GM18867 (cell line): ENCODE data around the gene SLK.

ENCODE experiments used
- ATAC-seq: cut with Tn5 transposase; IDR thresholded peaks from one replicate; pipeline ENCODE4 v1.9.1; 2021; ENCODE audit warnings: mild to moderate bottlenecking, moderate library complexity; ENCODE audit not compliant: unreplicated experiment

SLK gene

GRCh38 chr10:103986360-103986759, 19.4 kb downstream of the SLK start:
- no peak for ATAC-seq

DNA sequence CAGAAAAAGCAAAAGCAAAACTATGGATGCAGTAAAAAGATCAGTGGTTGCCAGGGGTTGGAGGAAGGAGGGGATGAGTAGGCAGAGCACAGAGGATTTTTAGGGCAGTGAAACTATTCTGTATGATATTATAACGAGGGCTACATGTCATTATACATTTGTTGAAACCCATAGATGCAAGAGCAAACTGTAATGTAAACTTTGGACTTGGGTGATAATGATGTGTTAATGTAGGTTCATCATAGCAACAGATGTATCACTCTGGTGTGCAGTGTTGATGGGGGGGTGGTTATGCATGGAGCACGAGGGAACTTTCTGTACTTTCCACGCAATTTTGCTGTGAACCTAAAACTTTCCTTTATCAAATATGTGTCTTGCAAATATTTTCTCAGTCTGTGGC, 23.2 kb downstream of the SLK start:
- ATAC-seq = no peak

- no peak for ATAC-seq
These were observed 23.6 kb downstream of the SLK start for GRCh38 chr10:103990531-103990930.

DNA sequence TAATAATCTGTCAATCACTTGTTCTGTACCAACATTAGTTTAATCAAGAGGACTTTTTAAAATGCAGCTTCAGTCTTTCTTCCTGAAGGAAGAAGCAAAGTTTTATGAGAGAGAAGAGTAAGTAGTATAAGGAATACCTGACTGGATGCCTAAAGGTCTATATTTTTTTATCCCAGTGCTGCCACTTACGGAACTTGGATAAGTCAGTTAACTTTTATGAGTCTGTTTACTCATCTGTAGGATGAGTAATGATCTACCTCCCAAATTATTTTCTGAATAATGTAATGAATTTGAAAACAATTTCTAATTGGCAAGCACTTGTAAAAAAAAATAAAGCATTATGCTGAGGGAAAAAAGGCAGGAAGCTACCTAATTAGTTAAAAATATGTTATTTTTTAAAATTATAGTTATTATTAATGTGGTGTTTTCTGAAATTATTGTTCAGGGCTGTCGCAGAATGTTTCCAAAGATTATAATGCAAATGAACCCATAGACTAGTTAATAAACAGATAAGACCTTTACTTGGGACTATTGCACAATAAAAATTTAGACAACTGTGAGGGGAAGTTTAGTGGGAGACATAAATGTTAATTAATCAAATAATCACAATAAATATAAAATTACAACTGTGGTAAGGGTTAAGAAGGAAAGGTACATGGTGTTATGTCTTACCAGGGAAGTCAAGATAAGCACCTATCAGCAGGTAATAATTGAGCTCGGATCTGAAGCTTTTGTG, 24.6 kb downstream of the SLK start:
- ATAC-seq = no peak

GRCh38 chr10:103995134-103995533, 28.2 kb downstream of the SLK start:
- no peak for ATAC-seq

DNA sequence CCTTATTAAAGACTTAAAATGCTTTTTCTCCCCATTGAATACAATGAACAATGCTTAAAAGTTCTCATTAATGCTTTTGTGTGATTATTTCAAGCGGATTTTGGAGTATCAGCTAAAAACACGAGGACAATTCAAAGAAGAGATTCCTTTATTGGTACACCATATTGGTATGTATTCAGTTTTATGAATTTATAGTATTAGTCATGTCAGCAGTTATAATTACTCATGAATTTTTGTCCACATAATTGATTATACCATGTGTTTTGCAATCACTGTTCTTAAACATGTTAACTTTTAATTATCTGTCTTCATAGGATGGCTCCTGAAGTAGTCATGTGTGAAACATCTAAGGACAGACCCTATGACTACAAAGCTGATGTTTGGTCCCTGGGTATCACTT, 31.9 kb downstream of the SLK start:
- no peak for ATAC-seq

DNA sequence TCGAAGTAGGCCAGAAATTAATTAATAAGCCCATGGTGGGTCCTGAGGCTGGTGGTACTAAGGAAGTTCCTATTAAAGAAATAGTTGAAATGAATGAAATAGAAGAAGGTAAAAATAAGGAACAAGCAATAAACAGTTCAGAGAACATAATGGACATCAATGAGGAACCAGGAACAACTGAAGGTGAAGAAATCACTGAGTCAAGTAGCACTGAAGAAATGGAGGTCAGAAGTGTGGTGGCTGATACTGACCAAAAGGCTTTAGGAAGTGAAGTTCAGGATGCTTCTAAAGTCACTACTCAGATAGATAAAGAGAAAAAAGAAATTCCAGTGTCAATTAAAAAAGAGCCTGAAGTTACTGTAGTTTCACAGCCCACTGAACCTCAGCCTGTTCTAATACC, 36.0 kb downstream of the SLK start:
- no peak for ATAC-seq

DNA sequence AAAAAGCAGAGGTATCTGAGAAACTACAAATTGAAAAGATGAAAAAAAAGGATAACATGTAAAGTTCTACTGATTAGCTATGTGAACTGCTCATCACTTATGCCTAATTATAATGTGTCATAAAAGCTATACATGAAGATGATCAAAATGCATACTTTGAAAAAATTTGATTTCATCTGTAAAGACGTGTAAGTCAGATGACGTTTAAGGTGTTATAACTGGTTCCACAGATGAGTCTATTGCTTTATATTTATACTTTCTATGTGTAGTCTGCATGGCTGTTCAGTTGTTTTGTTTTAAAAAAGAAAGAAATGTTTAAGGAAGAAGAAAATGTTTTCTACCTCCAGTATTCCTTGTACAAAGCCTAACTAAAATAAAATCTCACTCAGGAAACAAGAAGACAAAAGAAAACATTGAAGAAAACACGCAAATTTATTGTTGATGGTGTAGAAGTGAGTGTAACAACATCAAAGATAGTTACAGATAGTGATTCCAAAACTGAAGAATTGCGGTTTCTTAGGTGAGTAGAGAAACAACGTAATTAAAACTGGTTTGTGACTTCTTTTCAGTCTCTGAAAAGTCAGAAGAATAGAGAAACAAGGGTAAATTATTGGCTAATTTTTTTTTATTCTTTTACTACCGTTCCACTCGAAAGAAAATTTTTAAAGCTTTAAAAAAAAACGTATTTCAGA, 38.4 kb downstream of the SLK start:
- ATAC-seq = no peak

- ATAC-seq = no peak
These were observed 45.0 kb downstream of the SLK start for GRCh38 chr10:104011904-104012303.

GRCh38 chr10:104013489-104013888, 46.5 kb downstream of the SLK start:
- ATAC-seq = no peak

DNA sequence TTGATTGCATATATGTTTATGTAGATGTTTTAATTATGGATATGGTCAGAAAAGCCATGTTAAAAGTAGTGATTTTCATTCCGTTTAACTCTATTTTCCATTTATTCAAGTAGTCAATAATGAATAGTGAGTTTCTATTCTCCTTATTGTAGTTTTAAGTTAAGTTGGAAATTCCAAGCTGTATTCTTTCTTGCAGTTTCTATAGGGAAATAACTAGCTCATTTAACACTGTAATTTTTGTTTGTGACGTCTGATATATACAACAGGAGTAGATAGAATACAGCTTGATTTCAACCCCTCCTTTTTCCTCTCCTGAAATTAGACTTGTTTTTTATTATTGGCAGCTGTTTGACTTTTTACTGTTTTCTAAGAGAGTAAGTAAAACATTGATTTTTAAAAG, 47.2 kb downstream of the SLK start:
- no peak for ATAC-seq

DNA sequence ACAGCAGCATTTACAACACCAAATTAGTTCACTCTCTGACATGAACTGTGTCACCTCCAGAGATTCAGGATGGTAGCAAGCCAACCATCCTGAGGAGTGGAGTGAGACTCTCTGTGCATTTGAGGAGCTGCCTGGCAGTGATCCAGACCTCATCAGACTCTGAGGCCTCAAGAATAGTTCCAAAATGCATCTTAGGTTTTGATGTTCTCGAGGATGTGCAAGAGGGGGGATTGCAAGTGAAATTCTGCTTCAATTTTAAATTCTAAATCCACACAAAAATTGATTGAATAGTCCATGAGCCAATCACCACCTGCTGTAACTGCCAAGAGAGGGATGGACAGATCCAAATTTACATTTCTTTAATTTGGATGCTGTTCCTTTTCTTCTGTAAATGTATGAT, 49.7 kb downstream of the SLK start:
- ATAC-seq = no peak

DNA sequence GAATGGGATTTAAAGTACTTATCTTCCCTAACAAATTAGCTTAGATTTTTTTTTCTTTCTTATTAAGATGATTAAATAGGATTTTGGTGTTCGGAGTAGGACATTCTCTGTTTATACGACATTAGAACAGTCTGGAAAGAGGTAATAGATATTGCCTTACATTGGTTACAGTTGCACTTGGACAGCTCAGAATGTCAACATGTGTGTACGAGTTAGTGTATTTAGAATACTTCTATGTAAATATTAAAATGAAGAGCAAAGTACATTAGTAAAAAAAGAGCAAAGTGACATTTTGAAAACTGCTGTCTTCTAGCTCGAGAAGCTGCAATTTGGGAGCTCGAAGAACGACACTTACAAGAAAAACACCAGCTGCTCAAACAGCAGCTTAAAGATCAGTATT, 51.5 kb downstream of the SLK start:
- ATAC-seq = no peak

- no peak for ATAC-seq
These were observed 53.1 kb downstream of the SLK start for GRCh38 chr10:104020020-104020419.

GRCh38 chr10:104021246-104021645, 54.3 kb downstream of the SLK start:
- ATAC-seq = no peak

- ATAC-seq = no peak
These were observed 55.1 kb downstream of the SLK start for GRCh38 chr10:104022026-104022425.

DNA sequence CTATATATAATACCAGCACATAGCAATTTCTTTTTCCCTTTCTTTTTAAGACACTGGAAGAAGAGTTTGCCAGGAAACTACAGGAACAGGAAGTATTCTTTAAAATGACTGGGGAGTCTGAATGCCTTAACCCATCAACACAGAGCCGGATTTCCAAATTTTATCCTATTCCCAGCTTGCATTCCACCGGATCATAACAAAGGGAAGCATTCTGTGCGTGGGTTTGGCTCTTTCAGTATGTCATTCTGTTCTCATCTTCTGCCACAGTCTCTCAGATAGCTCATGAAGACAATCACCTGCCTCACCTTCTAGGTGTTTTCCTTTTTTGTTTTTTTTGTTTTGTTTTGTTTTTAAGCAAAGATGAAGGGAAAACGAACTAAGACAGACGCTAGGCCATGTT, 58.6 kb downstream of the SLK start:
- ATAC-seq = no peak

DNA sequence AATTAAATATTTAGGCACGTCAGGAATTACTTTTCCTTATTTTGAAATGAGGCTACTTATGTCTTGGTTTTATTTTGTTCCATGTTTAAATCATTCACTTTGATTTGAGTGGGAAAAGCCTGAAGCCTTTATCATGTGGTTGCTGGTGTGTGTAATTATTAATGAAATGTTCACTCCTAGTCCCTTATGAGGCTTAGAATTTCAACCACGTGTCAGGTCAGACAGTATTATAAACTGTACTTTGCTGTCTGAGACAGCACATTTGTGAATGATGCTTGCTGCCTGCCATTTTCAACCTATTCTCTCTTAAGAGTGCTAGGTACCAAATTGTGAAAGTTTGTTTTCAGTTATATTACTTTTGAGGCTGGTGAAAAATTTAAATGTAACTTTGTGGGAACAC, 59.8 kb downstream of the SLK start:
- ATAC-seq = no peak

DNA sequence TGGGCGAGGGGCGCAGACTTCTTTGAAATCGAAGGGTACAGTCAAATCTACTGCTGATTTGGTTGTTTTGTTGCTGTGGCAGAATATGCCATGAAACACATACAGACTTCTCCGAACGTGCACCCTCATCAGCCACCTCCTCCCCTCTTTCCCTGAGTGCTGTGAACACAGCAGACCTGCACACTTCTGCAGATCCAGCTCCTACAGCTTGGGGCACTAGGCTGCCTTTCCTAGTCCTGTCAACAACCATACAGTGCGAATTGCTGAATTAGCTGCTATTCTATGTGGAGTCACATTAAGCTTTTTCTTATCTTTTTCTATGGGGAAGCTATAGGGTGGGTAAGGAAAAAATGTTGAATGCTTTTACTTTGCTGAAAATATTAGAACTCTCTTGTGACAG, 61.2 kb downstream of the SLK start:
- ATAC-seq = no peak

DNA sequence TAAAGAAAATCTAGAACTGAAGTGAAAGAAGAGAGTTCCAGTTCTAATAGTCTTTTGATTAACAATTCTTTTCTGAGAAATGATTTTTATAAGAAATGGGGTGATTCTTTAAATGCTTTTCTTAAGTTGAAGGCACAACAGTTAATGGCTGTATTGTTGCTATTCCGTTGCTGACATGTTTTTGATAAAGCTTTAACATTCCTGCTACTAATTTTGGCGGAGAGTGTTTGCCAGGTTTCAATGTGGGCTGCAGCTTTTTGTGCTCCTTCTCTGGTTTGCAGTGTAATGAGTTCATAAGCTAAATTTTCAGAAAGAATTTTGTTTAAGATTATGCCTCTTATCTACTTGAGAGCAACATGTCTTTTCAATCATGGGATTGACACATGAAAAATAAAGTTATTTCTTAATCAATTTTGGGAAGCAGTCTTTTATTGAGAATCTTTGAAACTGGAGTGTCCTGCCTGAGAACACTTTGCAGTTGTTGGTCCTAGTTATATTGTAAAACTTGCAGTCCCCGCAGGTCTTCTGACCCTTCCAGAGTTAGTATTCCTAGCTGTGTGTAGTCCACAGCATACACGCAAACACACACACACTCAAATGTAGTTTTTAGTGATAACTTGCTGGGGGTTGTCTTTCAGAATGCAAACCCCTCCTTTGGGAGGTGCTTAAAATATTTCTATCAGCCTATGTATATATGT, 62.0 kb downstream of the SLK start:
- no peak for ATAC-seq

- no peak for ATAC-seq
These were observed 62.6 kb downstream of the SLK start for GRCh38 chr10:104029521-104029860.

GRCh38 chr10:104031631-104032030, 64.7 kb downstream of the SLK start:
- ATAC-seq = no peak
